GM23248 (cell line): ENCODE measurements around the gene TGM3. TPM values are rescaled to one million over a fixed set of nuclear protein-coding genes. Genes with fewer than 3 reads are reported as not detected.

Source experiments
- DNase-seq: peaks from one replicate; pipeline ENCODE4 v3.0.0-alpha.2; 2015
- H2AFZ ChIP-seq: fragments of 200-600 bp; sonication (generic); 2 replicates; pipeline ENCODE4 v1.6.1; 2016; ENCODE audit warnings: antibody characterized with exemption
- H3F3A ChIP-seq: fragments of 200-600 bp; sonication (generic); 2 replicates; pipeline ENCODE4 v1.6.1; 2016; ENCODE audit warnings: mild to moderate bottlenecking, antibody characterized with exemption, mixed run types; ENCODE audit not compliant: insufficient read depth
- H3K27ac ChIP-seq: fragments of 200-600 bp; sonication (generic); 2 replicates; pipeline ENCODE4 v1.5.1; 2016; ENCODE audit warnings: mild to moderate bottlenecking
- H3K27me3 ChIP-seq: fragments of 200-600 bp; sonication (generic); replicated peaks from 2 replicates; pipeline ENCODE4 v1.6.1; 2016; ENCODE audit warnings: mild to moderate bottlenecking; ENCODE audit not compliant: insufficient read depth
- H3K36me3 ChIP-seq: fragments of 200-600 bp; sonication (generic); 2 replicates; pipeline ENCODE4 v1.6.1; 2016; ENCODE audit warnings: low read depth, mild to moderate bottlenecking
- H3K4me1 ChIP-seq: fragments of 200-600 bp; sonication (generic); 2 replicates; pipeline ENCODE4 v1.6.1; 2016; ENCODE audit warnings: mild to moderate bottlenecking; ENCODE audit not compliant: insufficient read depth
- H3K4me2 ChIP-seq: fragments of 200-600 bp; sonication (generic); one replicate; pipeline ENCODE4 v1.6.1; 2016; ENCODE audit warnings: mild to moderate bottlenecking; ENCODE audit not compliant: unreplicated experiment
- H3K4me3 ChIP-seq: fragments of 200-600 bp; sonication (generic); 2 replicates; pipeline ENCODE4 v1.5.1; 2016; ENCODE audit warnings: mild to moderate bottlenecking
- H3K79me2 ChIP-seq: fragments of 200-600 bp; sonication (generic); 2 replicates; pipeline ENCODE4 v1.6.1; 2016; ENCODE audit warnings: mild to moderate bottlenecking; ENCODE audit not compliant: insufficient read depth
- H3K9ac ChIP-seq: fragments of 200-600 bp; sonication (generic); 2 replicates; pipeline ENCODE4 v1.6.1; 2016; ENCODE audit warnings: mild to moderate bottlenecking
- H3K9me2 ChIP-seq: fragments of 200-600 bp; sonication (generic); 2 replicates; pipeline ENCODE4 v1.6.1; 2016; ENCODE audit warnings: mixed run types, mild to moderate bottlenecking, moderate library complexity; ENCODE audit not compliant: insufficient read depth
- H3K9me3 ChIP-seq: fragments of 200-600 bp; sonication (generic); one replicate; pipeline ENCODE4 v1.6.1; 2017; ENCODE audit warnings: low read depth
- H4K20me1 ChIP-seq: fragments of 200-600 bp; sonication (generic); 2 replicates; pipeline ENCODE4 v1.6.0; 2016; ENCODE audit not compliant: insufficient read depth
- EZH2 ChIP-seq: fragments of 200-600 bp; sonication (generic); IDR thresholded peaks from 2 replicates; pipeline ENCODE4 v1.6.1; 2018; ENCODE audit warnings: antibody characterized with exemption, mild to moderate bottlenecking; ENCODE audit not compliant: insufficient read depth, poor library complexity, severe bottlenecking
- EZH2phosphoT487 ChIP-seq: fragments of 200-600 bp; sonication (generic); IDR thresholded peaks from 2 replicates; pipeline ENCODE4 v1.6.1; 2018; ENCODE audit warnings: antibody characterized with exemption, moderate library complexity, mild to moderate bottlenecking, low read depth; ENCODE audit not compliant: insufficient read depth
- WGBS, 2 experiments: methylation state at CpG; one replicate each; pipeline ENCODE4 v1.1.6; 2015 to 2017; ENCODE audit warnings: low lambda C conversion rate in 2 of 2, low coverage in 1 of 2; ENCODE audit errors: missing lambda C conversion rate in 2 of 2; 5-methylcytosine and 5-hydroxymethylcytosine counted together
- in situ Hi-C: fragments of 300-500 bp; cut with MboI; formaldehyde crosslinking; loops from 2 replicates; pipeline ENCODE4 v1.15.0; 2020
- polyA plus RNA-seq: library from polyadenylated mRNA; unstranded; fragments of >200 nt; fragmentation: Nextera tagmentation; extraction: Ambion mirVana; gene quantifications from 2 replicates; pipeline ENCODE4 v1.2.1, GENCODE V29; 2016
- total RNA-seq: library from RNA; depleted of rRNA; stranded (reverse); fragments of >200 nt; shearing (Covaris generic); gene quantifications from 2 replicates; pipeline ENCODE4 v1.2.3, GENCODE V29; 2014

The TGM3 gene
- total and polyA plus RNA-seq, 2 experiments from 2014 or later: 0.11 to 0.25 TPM

- Histone ChIP-seq H3K9me2 (no peaks in the 10 kb centered on the region), H2AFZ (no peak overlapping the region), H3K4me2 (no peak overlapping the region), H3K9me3 (no peaks in the 10 kb centered on the region), H3K27ac (no peak overlapping the region), H3K9ac (no peak overlapping the region), H3K27me3 (no peaks in the 10 kb centered on the region), H3K4me3 (no peak overlapping the region), H3K79me2 (no peaks in the 10 kb centered on the region), H3K4me1 (no peaks in the 10 kb centered on the region), H3F3A (no peaks in the 10 kb centered on the region), H3K36me3 (no peaks in the 10 kb centered on the region), H4K20me1 (no peaks in the 10 kb centered on the region)
- TF ChIP-seq EZH2phosphoT487 (no peak), EZH2 (no peak)
- WGBS, 2 experiments: 23 to 39% methylated on average over 2 of the region's 2 CpGs
- in situ Hi-C loops: no loop called here
- DNase-seq: no peak
These were observed 30.2 kb downstream of the TGM3 start for GRCh38 chr20:2326046-2326445.

- H3K9ac ChIP-seq: no peak overlapping the region
- no peak overlapping the region for H2AFZ ChIP-seq
- H4K20me1 ChIP-seq: no peaks in the 10 kb centered on the region
- no peaks in the 10 kb centered on the region for H3K36me3 ChIP-seq
- TF ChIP-seq EZH2 (no peak), EZH2phosphoT487 (no peak)
- in situ Hi-C loops: no loop called here
- WGBS, 2 experiments: 79 to 82% methylated on average over 28 to 30 of the region's 30 CpGs
- DNase-seq: no peak
- no peak overlapping the region for H3K4me3 ChIP-seq
- H3K9me3 ChIP-seq: no peaks in the 10 kb centered on the region
- no peak overlapping the region for H3K27ac ChIP-seq
- no peaks in the 10 kb centered on the region for H3K27me3 ChIP-seq
- H3K79me2 ChIP-seq: no peaks in the 10 kb centered on the region
- no peak overlapping the region for H3K4me2 ChIP-seq
- H3K9me2 ChIP-seq: no peaks in the 10 kb centered on the region
- no peaks in the 10 kb centered on the region for H3F3A ChIP-seq
- H3K4me1 ChIP-seq: no peaks in the 10 kb centered on the region
These were observed 32.1 kb downstream of the TGM3 start for GRCh38 chr20:2327620-2328555.

GRCh38 chr20:2329286-2329685 is 33.5 kb downstream of the TGM3 start:
- no peak overlapping the region for H3K9ac ChIP-seq

GRCh38 chr20:2330090-2330695 is 34.4 kb downstream of the TGM3 start:
- H3K4me2 ChIP-seq: no peak overlapping the region
- H3K27ac ChIP-seq: no peak overlapping the region
- H3K9me3 ChIP-seq: no peaks in the 10 kb centered on the region
- H3K4me3 ChIP-seq: no peak overlapping the region
- H3K36me3 ChIP-seq: no peaks in the 10 kb centered on the region
- DNase-seq: no peak
- no peaks in the 10 kb centered on the region for H4K20me1 ChIP-seq
- H3F3A ChIP-seq: no peaks in the 10 kb centered on the region
- no peak for TF ChIP-seq EZH2phosphoT487
- TF ChIP-seq EZH2: no peak
- H3K4me1 ChIP-seq: no peaks in the 10 kb centered on the region
- no peaks in the 10 kb centered on the region for H3K27me3 ChIP-seq
- 61 to 70% methylated on average over 3 of the region's 3 CpGs for WGBS, 2 experiments
- H3K9ac ChIP-seq: no peak overlapping the region
- no peaks in the 10 kb centered on the region for H3K79me2 ChIP-seq
- in situ Hi-C loops: no loop called here
- no peaks in the 10 kb centered on the region for H3K9me2 ChIP-seq
- H2AFZ ChIP-seq: no peak overlapping the region

More at GRCh38 chr20:2329286-2329685, 33.5 kb downstream of the TGM3 start:
- Histone ChIP-seq H3K4me1 (no peaks in the 10 kb centered on the region), H3K9me2 (no peaks in the 10 kb centered on the region), H3K4me2 (no peak overlapping the region), H2AFZ (no peak overlapping the region), H3K36me3 (no peaks in the 10 kb centered on the region), H3K27ac (no peak overlapping the region), H3K4me3 (no peak overlapping the region), H3F3A (no peaks in the 10 kb centered on the region), H3K27me3 (no peaks in the 10 kb centered on the region), H3K79me2 (no peaks in the 10 kb centered on the region), H4K20me1 (no peaks in the 10 kb centered on the region), H3K9me3 (no peaks in the 10 kb centered on the region)
- in situ Hi-C loops: no loop called here
- 72 to 73% methylated on average over 5 of the region's 5 CpGs for WGBS, 2 experiments
- DNase-seq: no peak
- TF ChIP-seq EZH2phosphoT487 (no peak), EZH2 (no peak)
